NT2/D1 (cell line): ENCODE measurements around the gene MRPL38.

Source experiments
- SUZ12 ChIP-seq: IDR thresholded peaks from 2 replicates; pipeline ENCODE4 v1.6.1; 2011; ENCODE audit not compliant: insufficient read length, insufficient read depth; ENCODE audit errors: extremely low read depth
- YY1 ChIP-seq: IDR thresholded peaks from 2 replicates; pipeline ENCODE4 v1.6.1; 2011; ENCODE audit not compliant: insufficient read length, insufficient read depth
- ZNF274 ChIP-seq: IDR thresholded peaks from 2 replicates; pipeline ENCODE4 v1.6.1; 2011; ENCODE audit warnings: mild to moderate bottlenecking, low read depth, low read length

- no peak for TF ChIP-seq YY1
- TF ChIP-seq ZNF274: no peak
- no peak for TF ChIP-seq SUZ12
Observed at GRCh38 chr17:75892556-75893224, 12.0 kb downstream of the MRPL38 start.
